GM06990 (cell line): Measurements from ENCODE around the gene UROC1.

Experiments
- DNase-seq: peaks from one replicate; pipeline ENCODE4 v3.0.0-alpha.2; 2011; ENCODE audit not compliant: insufficient read length; ENCODE audit errors: extremely low read depth
- H3K27me3 ChIP-seq: replicated peaks from 2 replicates; pipeline ENCODE4 v1.6.0; 2011; ENCODE audit warnings: low read length; ENCODE audit not compliant: control insufficient read depth, insufficient read depth
- H3K36me3 ChIP-seq: 2 replicates; pipeline ENCODE4 v1.5.1; 2011; ENCODE audit warnings: low read length; ENCODE audit not compliant: control insufficient read depth, insufficient read depth
- H3K4me3 ChIP-seq: replicated peaks from 2 replicates; pipeline ENCODE4 v1.5.1; 2011; ENCODE audit warnings: low read depth, mild to moderate bottlenecking, control low read depth, low read length
- CTCF ChIP-seq: IDR thresholded peaks from 2 replicates; pipeline ENCODE4 v1.5.1; 2011; ENCODE audit warnings: low read length, control low read depth, mild to moderate bottlenecking, inconsistent platforms; ENCODE audit not compliant: insufficient read depth, poor library complexity, severe bottlenecking

Gene UROC1

GRCh38 chr3:126491221-126492013 lies 26.2 kb downstream of the UROC1 start:
- Histone ChIP-seq H3K36me3 (no peaks in the 10 kb centered on the region), H3K27me3 (peaks cover 3% of the 10 kb centered on the region), H3K4me3 (no peak overlapping the region)
- no peak for DNase-seq
- TF ChIP-seq CTCF = no peak

DNA sequence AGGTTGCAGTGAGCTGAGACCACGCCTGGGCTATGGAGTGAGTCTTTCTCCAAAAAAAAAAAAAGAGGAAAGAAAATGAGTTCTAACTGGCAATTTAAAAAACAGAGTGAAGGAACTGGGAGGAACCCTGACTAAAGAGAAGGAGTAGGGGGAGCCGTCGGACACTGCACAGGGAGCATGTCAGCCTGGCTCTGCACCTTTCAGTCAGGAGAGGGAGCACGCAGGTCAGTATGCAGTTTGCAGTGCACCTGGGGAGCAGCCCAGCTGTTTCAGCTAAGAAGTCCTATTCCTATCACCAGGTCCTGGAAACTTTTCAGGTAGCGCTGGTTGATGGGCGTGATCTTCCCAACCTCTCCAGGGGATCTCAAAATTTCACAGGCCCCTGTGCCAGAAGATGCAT lies 27.0 kb downstream of the UROC1 start:
- no peak for TF ChIP-seq CTCF
- peaks cover 3% of the 10 kb centered on the region for H3K27me3 ChIP-seq
- H3K36me3 ChIP-seq = no peaks in the 10 kb centered on the region
- DNase-seq = no peak
- H3K4me3 ChIP-seq = no peak overlapping the region

- H3K4me3 ChIP-seq = no peak overlapping the region
- peaks cover 3% of the 10 kb centered on the region for H3K27me3 ChIP-seq
- DNase-seq = no peak
- H3K36me3 ChIP-seq = no peaks in the 10 kb centered on the region
- TF ChIP-seq CTCF = no peak
Measured at GRCh38 chr3:126488886-126489569, 28.5 kb downstream of the UROC1 start.

DNA sequence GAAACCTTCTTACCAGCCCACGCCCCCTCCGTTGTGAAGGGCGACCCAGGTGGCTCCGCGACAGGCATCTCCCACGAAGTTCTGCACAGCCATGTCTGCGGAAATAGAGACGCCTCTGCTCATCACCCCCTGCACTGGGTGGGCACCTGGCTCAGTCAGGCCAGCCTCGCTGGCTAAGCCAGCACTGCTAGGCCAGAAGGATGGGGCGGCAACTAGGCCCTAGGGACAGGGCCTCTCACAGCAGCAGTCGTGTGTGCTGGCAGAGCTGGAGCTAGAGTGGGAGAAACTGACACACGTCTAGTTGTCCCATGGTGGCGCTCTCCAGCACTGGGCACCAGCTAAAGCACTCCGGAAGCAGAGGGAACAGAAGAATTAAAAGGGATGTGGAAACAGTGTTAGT lies 29.4 kb downstream of the UROC1 start:
- TF ChIP-seq CTCF = no peak
- no peak overlapping the region for H3K4me3 ChIP-seq
- no peak for DNase-seq

GRCh38 chr3:126487151-126487771 lies 30.3 kb downstream of the UROC1 start:
- no peak for DNase-seq
- no peak for TF ChIP-seq CTCF
- peaks cover 3% of the 10 kb centered on the region for H3K27me3 ChIP-seq
- no peaks in the 10 kb centered on the region for H3K36me3 ChIP-seq
- H3K4me3 ChIP-seq = no peak overlapping the region

More for the DNA sequence above, 29.4 kb downstream of the UROC1 start:
- no peaks in the 10 kb centered on the region for H3K36me3 ChIP-seq
- H3K27me3 ChIP-seq = peaks cover 3% of the 10 kb centered on the region
